Measurements from ENCODE around the gene BLNK.

DNA sequence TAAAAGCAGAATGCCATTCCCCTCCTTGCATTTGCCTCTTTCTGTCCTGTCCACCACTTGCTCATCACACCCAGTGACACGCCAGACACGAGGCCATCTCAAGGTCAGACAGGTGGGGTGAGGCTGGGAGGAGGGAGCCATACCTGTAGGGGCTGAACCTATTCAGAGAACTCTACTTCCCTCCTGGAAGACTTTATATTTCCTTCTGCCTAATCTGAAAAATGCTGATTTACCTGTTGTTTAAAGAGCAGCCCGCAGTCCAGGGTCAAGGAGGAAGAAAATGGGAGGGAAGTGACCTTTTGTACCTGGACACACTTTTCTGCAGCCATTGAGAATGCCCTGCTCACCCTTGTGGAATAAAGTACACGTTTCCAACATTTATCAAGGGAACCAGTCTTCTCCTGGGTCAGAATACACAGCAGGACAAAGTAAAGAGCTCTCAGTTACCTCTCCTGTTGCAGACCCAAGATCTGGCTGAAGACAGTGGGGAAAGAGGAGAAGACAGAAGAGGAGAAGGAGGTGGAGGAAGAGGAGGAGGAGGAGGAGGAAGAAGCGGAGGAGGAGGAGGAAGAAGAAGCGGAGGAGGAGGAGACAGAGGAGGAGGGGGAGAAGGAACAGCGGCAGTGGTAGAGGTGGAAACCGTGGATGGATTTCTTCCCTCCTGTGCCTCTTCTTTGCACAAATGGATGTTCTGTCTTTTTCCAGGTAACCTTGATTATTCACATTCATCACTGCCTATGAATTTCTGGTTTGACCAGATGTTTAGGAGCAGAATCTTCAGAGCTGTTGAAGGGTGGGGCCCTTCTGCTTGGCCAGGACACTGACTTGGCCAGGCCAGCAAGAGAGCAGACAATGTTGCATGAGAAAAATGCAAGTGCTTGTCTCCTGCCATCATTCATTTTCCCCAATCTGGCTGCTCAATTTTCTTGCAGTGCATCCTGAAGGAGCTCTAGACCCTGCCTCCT lies 1.2 kb upstream of the BLNK start:
- TF ChIP-seq, protein P1, sequence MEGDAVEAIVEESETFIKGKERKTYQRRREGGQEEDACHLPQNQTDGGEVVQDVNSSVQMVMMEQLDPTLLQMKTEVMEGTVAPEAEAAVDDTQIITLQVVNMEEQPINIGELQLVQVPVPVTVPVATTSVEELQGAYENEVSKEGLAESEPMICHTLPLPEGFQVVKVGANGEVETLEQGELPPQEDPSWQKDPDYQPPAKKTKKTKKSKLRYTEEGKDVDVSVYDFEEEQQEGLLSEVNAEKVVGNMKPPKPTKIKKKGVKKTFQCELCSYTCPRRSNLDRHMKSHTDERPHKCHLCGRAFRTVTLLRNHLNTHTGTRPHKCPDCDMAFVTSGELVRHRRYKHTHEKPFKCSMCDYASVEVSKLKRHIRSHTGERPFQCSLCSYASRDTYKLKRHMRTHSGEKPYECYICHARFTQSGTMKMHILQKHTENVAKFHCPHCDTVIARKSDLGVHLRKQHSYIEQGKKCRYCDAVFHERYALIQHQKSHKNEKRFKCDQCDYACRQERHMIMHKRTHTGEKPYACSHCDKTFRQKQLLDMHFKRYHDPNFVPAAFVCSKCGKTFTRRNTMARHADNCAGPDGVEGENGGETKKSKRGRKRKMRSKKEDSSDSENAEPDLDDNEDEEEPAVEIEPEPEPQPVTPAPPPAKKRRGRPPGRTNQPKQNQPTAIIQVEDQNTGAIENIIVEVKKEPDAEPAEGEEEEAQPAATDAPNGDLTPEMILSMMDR (IDR thresholded peaks at IDR 0.05) = no peak
- no peak for TF ChIP-seq EZH2phosphoT487 (IDR thresholded peaks at IDR 0.05)

Measured in neural progenitor cell (in vitro differentiated cells).